ENCODE measurements around the gene RFX4. TPM values are rescaled to one million over a fixed set of nuclear protein-coding genes. Genes with fewer than 3 reads are reported as not detected.

Gene RFX4
- total RNA-seq, 2 experiments from 2014 or later: not detected

GRCh38 chr12:106671840-106672239 is 89.0 kb downstream of the RFX4 start:
- Histone ChIP-seq H2AFZ (ENCODE audit: low read length) (no peak overlapping the region), H3K4me3 (ENCODE audit: low read depth, low read length, poor library complexity, severe bottlenecking) (no peak overlapping the region), H3K36me3 (ENCODE audit: insufficient read depth, low read length) (no peaks in the 10 kb centered on the region), H4K20me1 (ENCODE audit: insufficient read depth, low read length) (no peaks in the 10 kb centered on the region), H3K9me2 (ENCODE audit: insufficient read depth, low read length) (no peaks in the 10 kb centered on the region), H3K9me3 (ENCODE audit: low read length) (no peaks in the 10 kb centered on the region), H3K4me2 (ENCODE audit: low read length) (no peak overlapping the region), H3K27ac (ENCODE audit: low read depth, low read length, poor library complexity, severe bottlenecking) (no peak overlapping the region), H3K79me2 (ENCODE audit: insufficient read depth, low read depth, low read length) (no peaks in the 10 kb centered on the region), H3K4me1 (ENCODE audit: insufficient read depth, low read length, poor library complexity, severe bottlenecking) (no peaks in the 10 kb centered on the region)
- no TSS peak for BruUV-seq (replicated peaks)
- no peak for DNase-seq (ENCODE audit: low spot score)
- TF ChIP-seq CTCF (conservative IDR thresholded peaks at IDR 0.05; ENCODE audit: low read length) (no peak), EZH2phosphoT487 (IDR thresholded peaks at IDR 0.05; ENCODE audit: borderline replicate concordance, low read depth, low read length) (no peak)
- intact Hi-C loops (cut with micrococcal nuclease; ENCODE audit: unreplicated experiment): no loop called here
- ChIA-PET POLR2A (interaction anchor here (0.6 to 0.7 kb wide), 2 partner anchors 138 to 312 kb away, joined by 4 to 5 read pairs; no protein-coding TSS in a partner anchor), CTCF (ENCODE audit: unreplicated experiment) (no interaction called here)

DNA sequence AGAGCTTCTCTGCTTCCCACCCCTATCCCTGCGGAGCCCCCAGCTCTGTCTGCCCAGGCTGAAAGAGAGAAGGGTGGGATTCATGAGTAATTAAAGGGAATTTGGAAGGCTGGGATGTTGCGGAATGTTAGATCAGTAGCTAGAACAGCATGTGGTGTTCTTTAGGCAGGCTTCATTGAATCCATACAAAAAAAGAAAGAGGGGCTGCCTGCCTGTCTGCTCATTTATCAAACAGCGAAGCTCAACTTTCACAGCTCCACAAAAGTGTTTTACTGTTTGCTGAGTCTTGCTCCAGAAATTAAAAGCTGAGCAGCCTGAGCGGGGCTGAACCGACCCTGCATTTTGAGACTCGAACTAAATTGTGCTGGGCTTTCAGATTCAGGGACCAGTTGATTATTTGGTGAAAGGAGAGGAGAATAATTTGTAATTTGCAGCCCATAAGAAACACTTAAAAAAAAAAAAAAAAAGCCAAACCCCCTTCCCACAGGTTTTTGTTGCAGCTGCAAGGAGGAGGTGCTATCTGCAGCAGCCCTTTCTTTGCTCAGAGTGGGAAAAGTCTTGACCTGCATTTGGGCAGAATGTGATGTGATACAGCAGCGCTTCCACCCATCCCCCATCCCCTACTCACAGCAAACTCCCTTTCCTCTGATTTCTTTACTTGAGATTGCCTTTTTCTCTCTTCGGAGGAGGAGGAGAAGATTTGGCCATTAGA is 89.7 kb downstream of the RFX4 start:
- Histone ChIP-seq H3K9me2 (ENCODE audit: insufficient read depth, low read length) (no peaks in the 10 kb centered on the region), H3K4me3 (ENCODE audit: low read depth, low read length, poor library complexity, severe bottlenecking) (no peak overlapping the region), H3K4me1 (ENCODE audit: insufficient read depth, low read length, poor library complexity, severe bottlenecking) (no peaks in the 10 kb centered on the region), H3K79me2 (ENCODE audit: insufficient read depth, low read depth, low read length) (no peaks in the 10 kb centered on the region), H2AFZ (ENCODE audit: low read length) (no peak overlapping the region), H3K36me3 (ENCODE audit: insufficient read depth, low read length) (no peaks in the 10 kb centered on the region), H3K4me2 (ENCODE audit: low read length) (no peak overlapping the region), H3K27ac (ENCODE audit: low read depth, low read length, poor library complexity, severe bottlenecking) (no peak overlapping the region), H4K20me1 (ENCODE audit: insufficient read depth, low read length) (no peaks in the 10 kb centered on the region), H3K9me3 (ENCODE audit: low read length) (no peaks in the 10 kb centered on the region)
- no peak for DNase-seq (ENCODE audit: low spot score)
- POLR2A ChIA-PET: interaction anchor here (0.6 to 0.7 kb wide), 2 partner anchors 139 to 312 kb away, joined by 4 to 5 read pairs; no protein-coding TSS in a partner anchor
- no TSS peak for BruUV-seq (replicated peaks)
- TF ChIP-seq CTCF (conservative IDR thresholded peaks at IDR 0.05; ENCODE audit: low read length): no peak
- TF ChIP-seq EZH2phosphoT487 (IDR thresholded peaks at IDR 0.05; ENCODE audit: borderline replicate concordance, low read depth, low read length): no peak
- intact Hi-C loops (cut with micrococcal nuclease; ENCODE audit: unreplicated experiment): no loop called here
- CTCF ChIA-PET (ENCODE audit: unreplicated experiment): no interaction called here

DNA sequence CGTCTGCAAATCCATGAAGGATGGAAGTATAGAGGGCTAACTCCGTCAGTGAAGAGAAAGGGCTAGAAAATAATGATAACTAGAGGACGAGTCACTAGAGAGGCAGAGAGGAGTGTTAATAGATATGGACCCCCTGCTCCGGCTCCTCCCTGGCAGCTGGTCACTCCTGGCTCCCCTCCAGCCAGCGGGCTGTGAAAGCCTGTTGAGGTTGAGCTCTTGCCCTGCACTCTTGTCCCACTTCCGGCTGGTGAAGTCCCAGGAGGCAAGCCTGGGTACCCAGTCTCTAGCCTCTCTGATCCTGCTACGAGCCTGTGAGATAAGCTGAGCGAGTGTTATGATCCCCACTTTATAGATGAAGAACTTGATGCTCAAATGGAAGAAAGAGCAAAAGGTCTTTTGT is 90.3 kb downstream of the RFX4 start:
- no peak for DNase-seq (ENCODE audit: low spot score)
- CTCF ChIA-PET (ENCODE audit: unreplicated experiment): no interaction called here
- TF ChIP-seq EZH2phosphoT487 (IDR thresholded peaks at IDR 0.05; ENCODE audit: borderline replicate concordance, low read depth, low read length) (no peak), CTCF (conservative IDR thresholded peaks at IDR 0.05; ENCODE audit: low read length) (no peak)
- no peaks in the 10 kb centered on the region for H3K9me2 ChIP-seq (ENCODE audit: insufficient read depth, low read length)
- BruUV-seq (replicated peaks): no TSS peak
- no peak overlapping the region for H3K27ac ChIP-seq (ENCODE audit: low read depth, low read length, poor library complexity, severe bottlenecking)
- intact Hi-C loops (cut with micrococcal nuclease; ENCODE audit: unreplicated experiment): no loop called here
- H3K36me3 ChIP-seq (ENCODE audit: insufficient read depth, low read length): no peaks in the 10 kb centered on the region
- H3K79me2 ChIP-seq (ENCODE audit: insufficient read depth, low read depth, low read length): no peaks in the 10 kb centered on the region
- H4K20me1 ChIP-seq (ENCODE audit: insufficient read depth, low read length): no peaks in the 10 kb centered on the region
- POLR2A ChIA-PET: no interaction called here
- no peak overlapping the region for H3K4me2 ChIP-seq (ENCODE audit: low read length)
- H2AFZ ChIP-seq (ENCODE audit: low read length): no peak overlapping the region
- no peaks in the 10 kb centered on the region for H3K9me3 ChIP-seq (ENCODE audit: low read length)
- no peaks in the 10 kb centered on the region for H3K4me1 ChIP-seq (ENCODE audit: insufficient read depth, low read length, poor library complexity, severe bottlenecking)
- no peak overlapping the region for H3K4me3 ChIP-seq (ENCODE audit: low read depth, low read length, poor library complexity, severe bottlenecking)
